ENCODE results near the gene HUNK. TPM values are rescaled to one million over a fixed set of nuclear protein-coding genes. Genes with fewer than 3 reads are reported as not detected.

Gene HUNK
- 1.2 to 1.8 TPM (median 1.4 TPM) in 5 replicates for total RNA-seq (2022; extraction: Qiagen RNA extraction)

GRCh38 chr21:31872452-31873274, at the start of gene HUNK:
Gene HUNK, plus strand, starts transcription at chr21:31873020. Its CDS starts 655 bp downstream, at chr21:31873675.

Other genes starting within 250 kb of the HUNK start
- 370 to 441 TPM (median 392 TPM) in 5 replicates for gene SOD1, start 213.3 kb upstream of the HUNK start, total RNA-seq (2022; extraction: Qiagen RNA extraction)
- gene SCAF4, start 140.9 kb upstream of the HUNK start, total RNA-seq (2022; extraction: Qiagen RNA extraction), result 17.2 to 20.2 TPM (median 18.2 TPM) in 5 replicates